GM18951 (cell line): ENCODE results near the gene ASGR1.

Experiments
- POLR2A ChIP-seq: IDR thresholded peaks from 4 replicates; pipeline ENCODE4 v1.6.1; 2011; ENCODE audit warnings: mild to moderate bottlenecking; ENCODE audit not compliant: insufficient read length, insufficient read depth; ENCODE audit errors: extremely low read depth
- in situ Hi-C: fragments of 300-500 bp; cut with MboI; formaldehyde crosslinking; loops from one replicate; pipeline ENCODE4 v1.12.0; 2022; ENCODE audit warnings: low sequenced_read_pairs, mixed read lengths, inconsistent platforms; ENCODE audit not compliant: unreplicated experiment

The ASGR1 gene

GRCh38 chr17:7219812-7220592 is 40.8 kb upstream of the ASGR1 start, which contains the start of the genes ACADVL and DLG4:
Gene ACADVL, plus strand, starts transcription at chr17:7219938. Its CDS starts 47 bp downstream, at chr17:7219985.
Gene DLG4, minus strand, starts transcription at chr17:7219836.
- TF ChIP-seq POLR2A = peak; percentile 79
- in situ Hi-C loops = no loop called here

GRCh38 chr17:7219229-7219811 is 40.1 kb upstream of the ASGR1 start:
- in situ Hi-C loops = no loop called here
- no peak for TF ChIP-seq POLR2A

- TF ChIP-seq POLR2A = no peak
- in situ Hi-C loops = no loop called here
Observed at GRCh38 chr17:7218758-7219157, 39.6 kb upstream of the ASGR1 start.

GRCh38 chr17:7218166-7218565 is 39.0 kb upstream of the ASGR1 start:
- no peak for TF ChIP-seq POLR2A

GRCh38 chr17:7217113-7217987 is 38.2 kb upstream of the ASGR1 start:
- in situ Hi-C loops = no loop called here
- no peak for TF ChIP-seq POLR2A

More at GRCh38 chr17:7218166-7218565, 39.0 kb upstream of the ASGR1 start:
- in situ Hi-C loops = no loop called here

- no peak for TF ChIP-seq POLR2A
- in situ Hi-C loops = no loop called here
Observed at GRCh38 chr17:7216242-7217112, 37.3 kb upstream of the ASGR1 start.

GRCh38 chr17:7215652-7216180 is 36.5 kb upstream of the ASGR1 start:
- TF ChIP-seq POLR2A = no peak
- in situ Hi-C loops = no loop called here

GRCh38 chr17:7215136-7215638 is 36.0 kb upstream of the ASGR1 start:
- TF ChIP-seq POLR2A = no peak
- in situ Hi-C loops = no loop called here

GRCh38 chr17:7214300-7215135 is 35.3 kb upstream of the ASGR1 start:
- in situ Hi-C loops = no loop called here
- TF ChIP-seq POLR2A = no peak

- no peak for TF ChIP-seq POLR2A
- in situ Hi-C loops = no loop called here
Observed at GRCh38 chr17:7213895-7214299, 34.7 kb upstream of the ASGR1 start.
